ENCODE measurements around the gene CHD6. TPM values are rescaled to one million over a fixed set of nuclear protein-coding genes. Genes with fewer than 3 reads are reported as not detected.

Gene CHD6
- total RNA-seq, 4 donors from 2014 or later, result 24.7 to 89.7 (median 36.6) TPM

- no peak for TF ChIP-seq EP300 (IDR thresholded peaks at IDR 0.05)
- no peak for TF ChIP-seq POLR2AphosphoS5 (IDR thresholded peaks at IDR 0.05)
- TF ChIP-seq POLR2A (IDR thresholded peaks at IDR 0.05), result no peak
- TF ChIP-seq CTCF (IDR thresholded peaks at IDR 0.05), result no peak
- whole genome bisulfite sequencing, result 31% methylated on average over 9 of the region's 12 CpGs
- no peak overlapping the region for H3K4me3 ChIP-seq
- H3K4me1 ChIP-seq, result peaks cover 57% of the 10 kb centered on the region
- no peaks in the 10 kb centered on the region for H3K9me3 ChIP-seq
- DNase-seq (ENCODE audit: low spot score in 2 of 2), result no peak
- H3K36me3 ChIP-seq, result no peaks in the 10 kb centered on the region
- peak overlapping the region; percentile 71 for H3K27ac ChIP-seq
- no peaks in the 10 kb centered on the region for H3K27me3 ChIP-seq
Observed at GRCh38 chr20:41392871-41393704, 225.1 kb downstream of the CHD6 start.

GRCh38 chr20:41392295-41392694 lies 225.9 kb downstream of the CHD6 start:
- H3K27ac ChIP-seq, result peak overlapping the region; percentile 71
- H3K4me3 ChIP-seq, result no peak overlapping the region
- H3K9me3 ChIP-seq, result no peaks in the 10 kb centered on the region
- H3K27me3 ChIP-seq, result no peaks in the 10 kb centered on the region
- TF ChIP-seq EP300 (IDR thresholded peaks at IDR 0.05) (no peak), POLR2A (IDR thresholded peaks at IDR 0.05) (no peak), POLR2AphosphoS5 (IDR thresholded peaks at IDR 0.05) (no peak), CTCF (IDR thresholded peaks at IDR 0.05) (no peak)
- 94% methylated on average over 1 of the region's 1 CpG for WGBS
- H3K36me3 ChIP-seq, result no peaks in the 10 kb centered on the region
- peaks cover 58% of the 10 kb centered on the region for H3K4me1 ChIP-seq
- DNase-seq (ENCODE audit: low spot score in 2 of 2), result no peak

- Histone ChIP-seq H3K36me3 (no peaks in the 10 kb centered on the region), H3K27me3 (no peaks in the 10 kb centered on the region), H3K9me3 (no peaks in the 10 kb centered on the region), H3K27ac (no peak overlapping the region), H3K4me3 (no peak overlapping the region), H3K4me1 (peaks cover 63% of the 10 kb centered on the region)
- TF ChIP-seq EP300 (IDR thresholded peaks at IDR 0.05) (no peak), POLR2AphosphoS5 (IDR thresholded peaks at IDR 0.05) (no peak), CTCF (IDR thresholded peaks at IDR 0.05) (no peak), POLR2A (IDR thresholded peaks at IDR 0.05) (no peak)
- WGBS, result 61% methylated on average over 10 of the region's 10 CpGs
- no peak for DNase-seq (ENCODE audit: low spot score in 2 of 2)
Observed at GRCh38 chr20:41391587-41392001, 226.6 kb downstream of the CHD6 start.

GRCh38 chr20:41390889-41391288 lies 227.3 kb downstream of the CHD6 start:
- H3K4me1 ChIP-seq, result peaks cover 56% of the 10 kb centered on the region
- H3K36me3 ChIP-seq, result no peaks in the 10 kb centered on the region
- H3K4me3 ChIP-seq, result no peak overlapping the region
- no peak overlapping the region for H3K27ac ChIP-seq
- WGBS, result 95% methylated on average over 3 of the region's 3 CpGs
- no peak for DNase-seq (ENCODE audit: low spot score in 2 of 2)
- TF ChIP-seq CTCF (IDR thresholded peaks at IDR 0.05) (no peak), EP300 (IDR thresholded peaks at IDR 0.05) (no peak), POLR2AphosphoS5 (IDR thresholded peaks at IDR 0.05) (no peak), POLR2A (IDR thresholded peaks at IDR 0.05) (no peak)
- H3K27me3 ChIP-seq, result no peaks in the 10 kb centered on the region
- no peaks in the 10 kb centered on the region for H3K9me3 ChIP-seq

- H3K4me3 ChIP-seq, result no peak overlapping the region
- peaks cover 23% of the 10 kb centered on the region for H3K4me1 ChIP-seq
- DNase-seq (ENCODE audit: low spot score in 2 of 2), result peak in 1 of 2 donors; percentile 58
- no peak overlapping the region for H3K27ac ChIP-seq
- H3K27me3 ChIP-seq, result no peaks in the 10 kb centered on the region
- H3K9me3 ChIP-seq, result no peaks in the 10 kb centered on the region
- TF ChIP-seq CTCF (IDR thresholded peaks at IDR 0.05), result no peak
- TF ChIP-seq POLR2AphosphoS5 (IDR thresholded peaks at IDR 0.05), result no peak
- TF ChIP-seq POLR2A (IDR thresholded peaks at IDR 0.05), result no peak
- TF ChIP-seq EP300 (IDR thresholded peaks at IDR 0.05), result no peak
- H3K36me3 ChIP-seq, result no peaks in the 10 kb centered on the region
- 38% methylated on average over 9 of the region's 9 CpGs for WGBS
Observed at GRCh38 chr20:41387444-41387851, 230.7 kb downstream of the CHD6 start.
